HG03045 (cell line): ENCODE data around the gene TRAM2.
A peak's percentile ranks its signal among the peaks of the same experiment; 100 is the strongest.

Experiments
- ATAC-seq: cut with Tn5 transposase; IDR thresholded peaks from one replicate; pipeline ENCODE4 v1.9.1; 2021; ENCODE audit warnings: mild to moderate bottlenecking, moderate library complexity; ENCODE audit not compliant: unreplicated experiment

The TRAM2 gene

GRCh38 chr6:52548999-52549398 is 27.9 kb downstream of the TRAM2 start:
- no peak for ATAC-seq

DNA sequence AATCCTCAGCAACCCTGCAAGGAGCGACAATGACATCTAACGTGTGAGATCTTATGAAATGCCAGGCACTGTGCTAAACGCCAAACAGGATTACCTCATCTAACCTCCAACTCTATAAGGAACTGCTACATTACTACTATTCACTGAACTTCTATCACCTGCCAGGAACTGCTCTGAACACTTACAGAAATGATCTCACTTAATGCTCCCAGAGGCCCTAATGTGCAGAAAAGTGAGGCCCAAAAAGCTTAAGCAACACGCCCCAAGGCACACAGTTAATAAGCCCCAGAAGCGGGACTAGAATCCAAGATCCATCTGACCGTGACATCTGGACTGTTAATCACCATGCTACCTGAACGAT is 28.5 kb downstream of the TRAM2 start:
- no peak for ATAC-seq

GRCh38 chr6:52547647-52548352 is 29.1 kb downstream of the TRAM2 start:
- no peak for ATAC-seq

GRCh38 chr6:52546678-52547077 is 30.2 kb downstream of the TRAM2 start:
- peak; percentile 84 for ATAC-seq

DNA sequence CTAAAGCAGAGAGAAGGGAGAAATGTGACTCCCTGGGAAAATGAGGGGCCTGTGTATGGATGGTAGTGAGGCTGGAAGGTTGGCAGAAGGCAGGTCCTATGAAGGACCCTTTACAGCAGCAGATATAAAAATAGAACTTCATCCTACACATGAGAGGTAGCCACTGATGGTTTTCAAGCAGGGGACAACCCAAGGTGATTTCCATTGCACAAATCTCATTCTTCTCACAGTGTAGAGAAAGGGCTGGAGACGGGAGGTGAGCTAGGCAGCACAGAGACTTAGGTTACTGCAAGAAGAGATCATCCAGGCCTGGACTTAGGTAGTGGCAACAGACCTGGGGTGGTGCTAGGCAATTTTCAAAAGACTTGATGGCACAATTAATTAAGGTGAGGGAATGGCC is 30.7 kb downstream of the TRAM2 start:
- peak; percentile 76 for ATAC-seq

DNA sequence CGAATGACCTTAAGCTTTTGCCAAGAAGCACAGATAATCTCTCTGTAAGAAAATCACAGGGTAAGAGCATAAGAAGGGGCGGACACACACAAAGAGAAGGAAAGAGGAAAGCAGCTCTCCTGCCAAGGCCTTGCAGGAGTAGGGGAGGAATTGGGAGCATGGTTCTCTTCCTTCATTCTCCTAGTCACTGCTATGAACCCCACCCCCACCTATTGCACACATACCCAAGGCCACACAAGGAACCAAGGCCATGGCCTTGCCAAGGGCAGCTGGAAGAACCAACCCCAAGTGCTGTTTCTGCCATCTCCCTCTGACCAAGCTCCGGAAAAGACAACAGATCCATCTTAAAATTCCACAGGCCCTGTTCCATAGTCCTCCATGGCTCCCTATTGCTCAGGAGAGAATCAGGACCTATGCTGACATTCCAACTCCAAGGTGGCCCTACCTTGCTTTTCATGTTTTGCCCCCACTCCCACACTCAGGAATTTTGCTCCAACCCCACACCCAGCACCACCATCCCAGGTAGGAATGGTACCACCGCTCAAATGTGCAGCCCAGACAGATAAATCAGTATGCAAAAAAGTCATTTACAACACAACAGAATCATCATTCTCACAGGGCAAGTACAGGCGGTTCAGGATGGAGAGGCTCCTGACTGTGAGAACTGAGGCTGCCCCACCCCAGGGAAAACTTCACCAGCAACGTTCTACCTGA is 31.3 kb downstream of the TRAM2 start:
- ATAC-seq, result no peak

DNA sequence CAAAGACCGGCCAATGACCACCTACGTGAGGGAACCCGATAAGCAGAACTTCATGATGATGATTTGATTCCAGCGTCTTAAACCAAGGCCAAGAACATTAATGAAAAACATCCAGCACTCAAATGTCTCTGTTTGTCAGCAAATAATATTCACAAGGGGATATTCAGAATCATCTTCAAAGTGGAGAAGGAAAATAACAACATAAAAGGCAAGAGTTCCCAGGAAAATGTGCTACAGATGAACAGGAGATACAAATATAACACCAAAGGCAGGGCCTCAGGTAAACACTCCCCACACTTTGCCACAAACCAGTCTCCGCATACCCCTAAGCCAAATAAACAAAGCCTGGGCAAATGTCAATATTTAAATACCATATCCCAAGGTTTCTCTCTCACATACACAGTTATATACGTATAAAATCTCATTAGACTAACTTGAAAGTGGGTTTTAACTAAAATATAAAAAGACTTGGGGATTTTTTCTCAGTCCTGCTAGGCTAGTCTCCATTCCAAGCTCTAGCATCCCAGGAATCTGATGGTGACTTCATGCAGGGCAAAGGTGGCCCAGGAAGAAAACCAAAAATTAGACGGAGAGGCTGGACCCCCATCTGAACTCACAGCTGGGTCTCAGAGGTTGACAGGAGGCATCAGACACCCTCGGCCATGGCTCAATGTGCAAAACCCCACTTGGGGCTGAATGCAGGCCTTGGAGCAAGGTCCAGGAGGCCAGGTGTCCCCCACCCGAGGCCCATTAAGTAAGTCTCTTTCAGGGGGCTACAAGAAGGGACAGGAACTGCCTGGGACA is 32.1 kb downstream of the TRAM2 start:
- no peak for ATAC-seq

DNA sequence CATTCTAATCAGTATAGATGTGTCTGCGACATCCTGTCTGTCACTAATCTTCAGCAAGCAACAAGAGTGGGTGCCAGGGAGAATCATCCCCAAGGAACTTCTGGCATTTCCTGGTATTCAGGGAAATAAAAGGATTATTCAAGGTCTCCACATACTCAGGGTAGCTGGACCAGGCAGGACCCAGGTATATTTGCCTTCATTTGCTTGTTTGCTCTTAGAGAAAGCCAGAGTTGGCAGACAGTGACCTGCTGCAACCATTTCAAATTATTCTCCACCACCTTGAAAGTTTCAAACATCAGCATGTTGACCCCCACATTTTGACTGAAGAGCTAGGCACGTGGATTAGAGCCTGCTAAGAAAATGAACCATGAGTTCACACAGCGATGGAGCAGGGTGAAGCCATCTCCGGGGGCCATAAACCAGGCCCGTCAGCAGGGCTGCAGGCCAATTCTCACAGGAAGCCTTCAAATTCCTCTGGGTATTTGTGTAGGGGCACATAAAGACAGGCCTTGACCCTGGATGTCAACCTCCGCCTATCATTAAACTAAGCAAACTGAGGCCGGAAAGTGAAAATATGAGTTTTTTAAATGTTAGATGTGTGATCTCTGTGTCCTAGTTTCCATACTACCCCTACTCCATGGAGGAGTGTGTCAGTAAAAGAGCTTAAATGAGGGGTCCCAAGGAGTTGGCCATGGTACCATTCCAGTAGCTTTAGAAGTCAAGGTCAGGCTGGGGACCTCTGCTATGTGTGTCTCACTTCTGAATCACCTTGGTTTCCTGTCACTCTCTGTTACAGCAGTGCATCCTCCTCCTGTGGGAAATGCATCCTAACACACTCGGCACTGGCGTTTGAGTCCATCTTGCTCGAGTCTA is 32.9 kb downstream of the TRAM2 start:
- ATAC-seq, result no peak

DNA sequence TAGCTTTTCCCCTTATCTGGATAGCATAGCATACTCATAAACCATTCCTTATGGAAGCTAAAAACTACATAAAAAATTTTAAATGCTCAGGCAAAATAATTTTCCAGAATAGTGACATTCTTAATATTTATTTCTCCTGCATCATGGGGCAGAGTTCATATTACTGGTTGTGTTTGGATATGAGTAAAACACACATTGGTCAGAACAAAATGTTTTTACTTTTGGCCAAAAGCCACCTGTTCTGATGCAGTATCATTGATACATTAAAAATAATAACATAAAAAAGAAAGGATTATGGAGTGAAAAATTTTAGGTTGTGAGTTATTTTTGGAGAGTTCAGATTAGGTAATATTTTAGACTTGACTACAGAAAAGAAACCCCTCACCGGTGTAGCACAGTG is 33.6 kb downstream of the TRAM2 start:
- ATAC-seq, result no peak

DNA sequence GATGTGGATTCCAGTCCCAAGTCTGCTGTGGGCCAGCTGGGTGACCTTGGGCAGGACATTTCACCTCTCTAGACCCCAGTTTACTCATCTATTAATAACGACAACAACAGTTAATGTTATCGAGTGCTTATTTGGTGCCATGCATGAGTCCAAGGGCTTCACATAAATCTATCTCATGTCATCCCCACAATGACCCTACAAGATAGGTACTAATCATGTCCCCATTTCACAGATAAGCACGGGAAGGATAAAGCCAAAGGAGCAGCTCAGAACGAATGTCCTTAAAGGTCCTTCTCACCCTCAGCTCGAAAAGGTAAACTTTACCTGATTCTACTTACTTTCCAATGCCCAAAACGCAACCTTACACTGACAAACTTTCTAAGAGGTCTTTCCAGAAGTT is 35.7 kb downstream of the TRAM2 start:
- no peak for ATAC-seq

DNA sequence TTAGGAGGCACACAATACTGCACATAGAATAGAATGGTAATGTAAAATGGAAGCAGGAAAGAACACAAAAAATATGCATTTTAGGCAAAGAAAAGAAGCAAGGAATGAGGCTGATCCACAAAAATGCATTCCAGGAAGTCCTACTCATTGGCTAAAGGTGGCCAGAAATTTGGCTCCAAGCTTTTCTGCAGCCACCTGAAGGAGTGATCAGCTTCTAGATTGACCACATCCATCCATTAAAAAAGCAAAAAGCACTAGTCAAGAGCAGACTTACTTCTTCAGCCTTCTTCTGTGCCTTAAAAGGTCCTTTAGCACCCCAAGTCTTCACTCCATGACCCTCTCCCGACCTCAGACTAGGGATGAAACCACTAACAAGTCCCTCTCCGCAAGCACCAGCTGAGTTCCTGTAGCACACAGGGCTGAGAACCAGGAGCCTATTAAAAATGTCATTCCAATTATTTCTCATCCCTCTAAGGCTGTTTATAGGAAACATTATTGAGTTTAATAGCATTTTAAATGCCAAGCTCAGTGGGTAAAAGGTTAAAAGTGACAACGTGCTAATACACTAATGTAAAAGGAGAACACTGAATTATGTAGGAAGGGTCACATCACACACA is 36.5 kb downstream of the TRAM2 start:
- no peak for ATAC-seq

DNA sequence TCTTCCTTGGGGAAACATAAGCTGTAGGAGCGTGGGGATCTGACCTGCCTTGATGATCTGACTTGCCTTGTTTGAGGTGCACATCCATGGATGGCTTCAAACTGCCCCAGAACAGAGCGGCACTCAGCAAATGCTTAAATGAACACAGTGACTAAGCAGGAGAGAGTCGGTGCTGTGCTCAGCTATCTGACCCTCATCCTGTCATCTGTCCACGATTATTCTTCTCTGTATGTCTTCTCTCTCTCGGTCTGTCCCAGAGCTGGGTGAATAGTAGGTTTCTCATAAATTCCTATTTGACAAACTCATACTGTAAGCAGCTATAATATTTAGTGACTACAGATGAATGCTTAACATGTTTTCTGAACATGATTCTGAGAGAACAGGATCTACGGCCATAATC is 37.3 kb downstream of the TRAM2 start:
- no peak for ATAC-seq

DNA sequence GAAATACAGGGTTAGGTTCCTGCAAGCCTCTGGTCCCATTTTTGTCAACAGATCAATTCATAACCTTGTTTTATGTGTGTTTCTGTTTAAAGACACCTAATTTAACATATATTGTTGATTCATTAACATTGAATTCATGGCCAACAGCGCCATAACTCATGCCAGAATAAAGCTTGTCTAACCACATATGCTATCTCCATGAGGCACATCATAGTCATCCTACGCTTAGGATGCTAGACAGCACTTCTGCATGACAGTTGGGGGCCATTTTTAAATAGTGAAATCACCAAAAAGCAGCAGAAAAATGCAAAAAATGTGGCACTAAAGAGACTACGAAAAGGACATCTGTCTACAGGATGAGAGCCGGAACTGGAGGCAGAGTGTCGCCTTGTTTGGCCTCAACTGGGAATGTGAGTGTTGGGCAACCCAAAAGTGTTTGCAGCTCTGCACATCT is 37.9 kb downstream of the TRAM2 start:
- ATAC-seq, result no peak

GRCh38 chr6:52538252-52538900 is 38.5 kb downstream of the TRAM2 start:
- ATAC-seq, result no peak

DNA sequence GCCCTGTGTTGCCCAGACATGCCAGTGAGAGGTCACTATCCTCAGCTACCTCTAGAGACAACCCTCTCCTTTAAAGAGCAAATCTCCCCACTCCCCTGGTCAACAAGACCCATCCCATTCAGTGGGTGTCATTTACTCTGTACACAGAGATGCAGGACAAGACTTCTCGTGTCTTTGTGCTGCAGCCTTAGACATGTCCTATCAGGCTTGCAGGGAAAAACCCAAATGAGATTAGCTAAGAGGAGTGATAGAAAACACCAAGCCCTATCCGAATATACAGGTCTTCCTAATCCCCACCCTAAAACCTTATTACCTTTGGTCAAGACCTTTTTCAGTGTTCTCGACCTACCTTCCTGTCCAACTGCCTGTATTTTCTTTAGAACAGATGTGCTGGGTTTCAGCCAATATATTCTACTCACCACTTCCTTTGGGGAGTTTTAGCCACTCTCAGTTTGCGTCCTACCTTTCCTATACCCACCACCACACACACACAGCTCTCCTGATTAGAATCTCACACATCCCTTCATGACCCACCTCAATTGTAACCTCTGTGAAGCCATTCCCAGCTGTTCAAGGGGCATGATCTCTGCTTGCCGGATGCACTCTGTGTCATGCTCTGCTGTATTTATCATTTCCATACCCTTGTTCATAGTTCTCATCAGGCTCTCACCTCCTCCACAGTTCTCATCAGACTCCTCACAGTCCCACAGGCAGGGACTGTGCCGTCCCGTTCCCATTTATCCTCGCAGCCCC is 39.7 kb downstream of the TRAM2 start:
- peak; percentile 55 for ATAC-seq

- peak; percentile 47 for ATAC-seq
Measured at GRCh38 chr6:52536424-52536916, 40.4 kb downstream of the TRAM2 start.

- peak; percentile 18 for ATAC-seq
Measured at GRCh38 chr6:52535711-52536423, 41.0 kb downstream of the TRAM2 start.

GRCh38 chr6:52534966-52535390 is 41.9 kb downstream of the TRAM2 start:
- ATAC-seq, result no peak
